H1 (cell line): ENCODE results near the gene THSD1. TPM values are rescaled to one million over a fixed set of nuclear protein-coding genes. Genes with fewer than 3 reads are reported as not detected.

Experiments used
- CTCF ChIA-PET: fragments of 300-600 bp; sonication (Branson Sonifier 250); formaldehyde crosslinking; loops from one replicate; lab custom pipeline; 2021; ENCODE audit not compliant: partially characterized antibody; lab: Charles Lee
- POLR2A ChIA-PET: fragments of 300-600 bp; sonication (Branson Sonifier 250); formaldehyde crosslinking; loops from one replicate; lab custom pipeline; 2021; ENCODE audit warnings: inconsistent platforms; ENCODE audit not compliant: partially characterized antibody; lab: Charles Lee
- DNase-seq, 2 experiments: peaks; one replicate each; pipeline versions ENCODE4 v3.0.0 to v3.0.0-alpha.2; 2010 to 2022; ENCODE audit warnings: low spot score in 2 of 2, low read depth in 1 of 2, mixed read lengths in 1 of 2
- FAIRE-seq: peaks from 2 replicates; lab custom pipeline; 2011; peaks lifted over from hg19 to GRCh38; lab: Jason Lieb, UNC
- H2AFZ ChIP-seq: 2 replicates; pipeline ENCODE4 v1.8.1; 2012; ENCODE audit warnings: low read length, inconsistent platforms
- H2AK5ac ChIP-seq: 2 replicates; pipeline ENCODE4 v1.6.1; 2013; ENCODE audit warnings: low read depth, low read length
- H2BK120ac ChIP-seq: replicated peaks from 2 replicates; pipeline ENCODE3; 2013; ENCODE audit warnings: low read depth, low read length, inconsistent platforms
- H2BK12ac ChIP-seq: 2 replicates; pipeline ENCODE4 v1.6.1; 2013; ENCODE audit warnings: low read depth, low read length
- H2BK15ac ChIP-seq: 2 replicates; pipeline ENCODE4 v1.6.1; 2013; ENCODE audit warnings: low read length
- H2BK20ac ChIP-seq: 2 replicates; pipeline ENCODE4 v1.6.1; 2013; ENCODE audit warnings: low read length
- H2BK5ac ChIP-seq: 2 replicates; pipeline ENCODE4 v1.6.1; 2013; ENCODE audit warnings: low read depth, low read length
- H3K14ac ChIP-seq: 2 replicates; pipeline ENCODE4 v1.6.1; 2013; ENCODE audit warnings: inconsistent platforms; ENCODE audit not compliant: insufficient read length
- H3K18ac ChIP-seq: 2 replicates; pipeline ENCODE4 v1.6.1; 2013; ENCODE audit warnings: low read length; ENCODE audit errors: extremely low read depth
- H3K23ac ChIP-seq: 2 replicates; pipeline ENCODE4 v1.6.1; 2013; ENCODE audit warnings: inconsistent platforms; ENCODE audit not compliant: insufficient read length
- H3K23me2 ChIP-seq: 2 replicates; pipeline ENCODE4 v1.6.1; 2013; ENCODE audit warnings: low read depth, low read length
- H3K27ac ChIP-seq: 2 replicates; pipeline ENCODE4 v1.6.1; 2011; ENCODE audit warnings: low read depth, low read length, inconsistent platforms
- H3K27me3 ChIP-seq, 4 experiments: replicated peaks in 1 of 4; 1 replicate in 1 of 4; 2 replicates in 3 of 4; pipeline versions ENCODE4 v1.6.1 to v1.8.1; 2011 to 2013; ENCODE audit warnings: low read length in 3 of 4, mild to moderate bottlenecking in 3 of 4, inconsistent platforms in 2 of 4, mixed read lengths in 2 of 4, moderate library complexity in 1 of 4; ENCODE audit not compliant: control insufficient read depth in 3 of 4, insufficient read depth in 3 of 4; ENCODE audit errors: extremely low read depth in 1 of 4
- H3K36me3 ChIP-seq, 4 experiments: 2 replicates each; pipeline versions ENCODE4 v1.6.1 to v1.8.1; 2011 to 2013; ENCODE audit warnings: mild to moderate bottlenecking in 4 of 4, low read length in 3 of 4, moderate library complexity in 2 of 4, control low read depth in 1 of 4, inconsistent platforms in 1 of 4; ENCODE audit not compliant: insufficient read depth in 4 of 4, control insufficient read depth in 2 of 4
- H3K4ac ChIP-seq: replicated peaks from 2 replicates; pipeline ENCODE3; 2013; ENCODE audit warnings: low read length, low read depth, mixed read lengths, inconsistent platforms; ENCODE audit not compliant: insufficient read length
- H3K4me1 ChIP-seq, 4 experiments: replicated peaks in 1 of 4; 1 replicate in 1 of 4; 2 replicates in 3 of 4; pipeline versions ENCODE4 v1.6.1 to v1.8.1; 2011 to 2013; ENCODE audit warnings: low read length in 3 of 4, inconsistent platforms in 2 of 4, mixed read lengths in 1 of 4; ENCODE audit not compliant: insufficient read depth in 4 of 4, control insufficient read depth in 3 of 4
- H3K4me2 ChIP-seq, 2 experiments: 2 replicates each; pipeline versions ENCODE4 v1.6.1 to v1.8.1; 2011 to 2013; ENCODE audit warnings: low read depth in 2 of 2, low read length in 2 of 2, control low read depth in 1 of 2, inconsistent platforms in 1 of 2, mild to moderate bottlenecking in 1 of 2; ENCODE audit not compliant: insufficient read depth in 1 of 2
- H3K4me3 ChIP-seq, 4 experiments: fragments of 200-600, 300-600 bp in 1 of 4; sonication (generic), shearing (Covaris generic), sonication (Bioruptor Twin) in 1 of 4; 2 replicates each; pipeline versions ENCODE4 v1.5.1 to v1.8.1; 2011 to 2016; ENCODE audit warnings: low read length in 4 of 4, low read depth in 3 of 4, control low read depth in 2 of 4, inconsistent platforms in 2 of 4, mild to moderate bottlenecking in 2 of 4, mixed read lengths in 1 of 4, moderate library complexity in 1 of 4; ENCODE audit not compliant: insufficient read depth in 2 of 4; ENCODE audit errors: extremely low read depth in 1 of 4
- H3K56ac ChIP-seq: replicated peaks from 2 replicates; pipeline ENCODE3; 2013; ENCODE audit warnings: low read depth, mild to moderate bottlenecking, mixed read lengths, low read length, inconsistent platforms; ENCODE audit not compliant: insufficient read length
- H3K79me1 ChIP-seq: 2 replicates; pipeline ENCODE4 v1.6.1; 2013; ENCODE audit warnings: low read depth, low read length, control low read depth
- H3K79me2 ChIP-seq, 2 experiments: 2 replicates each; pipeline versions ENCODE4 v1.6.1 to v1.8.1; 2012 to 2013; ENCODE audit warnings: low read length in 2 of 2, mild to moderate bottlenecking in 2 of 2, inconsistent platforms in 1 of 2; ENCODE audit not compliant: insufficient read depth in 2 of 2, control insufficient read depth in 1 of 2
- H3K9ac ChIP-seq, 4 experiments: replicated peaks in 1 of 4; 1 replicate in 1 of 4; 2 replicates in 3 of 4; pipeline versions ENCODE4 v1.6.1 to v1.8.1; 2011 to 2013; ENCODE audit warnings: low read depth in 3 of 4, low read length in 3 of 4, control low read depth in 2 of 4, mild to moderate bottlenecking in 2 of 4, moderate library complexity in 2 of 4, inconsistent platforms in 1 of 4; ENCODE audit errors: extremely low read depth in 1 of 4
- H3K9me3 ChIP-seq, 2 experiments: 2 replicates each; pipeline versions ENCODE4 v1.6.1 to v1.8.1; 2012 to 2013; ENCODE audit warnings: mild to moderate bottlenecking in 2 of 2, moderate library complexity in 2 of 2, control low read depth in 1 of 2, inconsistent platforms in 1 of 2, low read depth in 1 of 2, low read length in 1 of 2, mixed read lengths in 1 of 2; ENCODE audit not compliant: insufficient read depth in 2 of 2
- H4K20me1 ChIP-seq, 2 experiments: replicated peaks in 1 of 2; 2 replicates each; pipeline versions ENCODE3 to v1.8.1; 2011 to 2013; ENCODE audit warnings: inconsistent platforms in 2 of 2, low read length in 2 of 2, mild to moderate bottlenecking in 1 of 2; ENCODE audit not compliant: insufficient read depth in 2 of 2, control insufficient read depth in 1 of 2
- H4K5ac ChIP-seq: 2 replicates; pipeline ENCODE4 v1.6.1; 2013; ENCODE audit warnings: low read length, low read depth, mixed read lengths, inconsistent platforms; ENCODE audit not compliant: insufficient read length
- H4K8ac ChIP-seq: 2 replicates; pipeline ENCODE4 v1.8.0; 2013; ENCODE audit warnings: mild to moderate bottlenecking, moderate library complexity, low read length, inconsistent platforms; ENCODE audit not compliant: insufficient read depth; ENCODE audit errors: extremely low read depth
- H4K91ac ChIP-seq: replicated peaks from 2 replicates; pipeline ENCODE3; 2013; ENCODE audit warnings: low read length, mixed read lengths, inconsistent platforms; ENCODE audit not compliant: insufficient read length
- CBX5 ChIP-seq: fragments of 300-800, 300-1000 bp; sonication (generic); IDR thresholded peaks from 2 replicates; pipeline ENCODE4 v1.7.1; 2016; ENCODE audit warnings: antibody characterized with exemption, low read length, low read depth
- CBX8 ChIP-seq: fragments of 300-800, 300-1000 bp; sonication (generic); IDR thresholded peaks from 2 replicates; pipeline ENCODE4 v1.7.1; 2016; ENCODE audit warnings: low read depth, low read length, borderline replicate concordance
- CHD2 ChIP-seq: IDR thresholded peaks from 2 replicates; pipeline ENCODE4 v1.6.1; 2012; ENCODE audit warnings: low read length, improper control_type of control experiment
- EZH2 ChIP-seq: fragments of 200-600 bp; sonication (generic); IDR thresholded peaks from 2 replicates; pipeline ENCODE4 v1.7.1; 2012; ENCODE audit warnings: low read depth, mild to moderate bottlenecking, moderate library complexity, low read length, inconsistent platforms; ENCODE audit not compliant: severe bottlenecking
- FOSL1 ChIP-seq: IDR thresholded peaks from 2 replicates; pipeline ENCODE4 v1.6.1; 2011; ENCODE audit warnings: mild to moderate bottlenecking, low read depth, low read length, moderate library complexity; ENCODE audit not compliant: insufficient read depth
- HDAC6 ChIP-seq: IDR thresholded peaks from one replicate; pipeline ENCODE4 v1.7.1; 2012; ENCODE audit warnings: low read depth, mild to moderate bottlenecking, inconsistent platforms, low read length, moderate library complexity
- KDM5A ChIP-seq: fragments of 200-600 bp; IDR thresholded peaks from 2 replicates; pipeline ENCODE4 v1.7.1; 2012; ENCODE audit warnings: mild to moderate bottlenecking, low read length, inconsistent platforms, mixed read lengths
- PHF8 ChIP-seq: fragments of 200-600 bp; sonication (generic); conservative IDR thresholded peaks from 2 replicates; pipeline ENCODE4 v1.7.1; 2012; ENCODE audit warnings: low read depth, mild to moderate bottlenecking, inconsistent platforms, low read length, moderate library complexity
- POLR2AphosphoS5 ChIP-seq: IDR thresholded peaks from 2 replicates; pipeline ENCODE4 v1.6.1; 2011; ENCODE audit warnings: low read depth, low read length
- POU5F1 ChIP-seq: IDR thresholded peaks from 2 replicates; pipeline ENCODE4 v1.6.1; 2011; ENCODE audit warnings: low read depth, mild to moderate bottlenecking, low read length, moderate library complexity
- RXRA ChIP-seq: IDR thresholded peaks from 2 replicates; pipeline ENCODE4 v1.6.1; 2011; ENCODE audit warnings: low read depth, mild to moderate bottlenecking, low read length, moderate library complexity; ENCODE audit not compliant: insufficient read depth
- SIN3A ChIP-seq, 2 experiments: IDR thresholded peaks in 1 of 2; conservative IDR thresholded peaks in 1 of 2; 2 replicates each; pipeline ENCODE4 v1.6.1; 2011 to 2012; ENCODE audit warnings: low read length in 2 of 2, improper control_type of control experiment in 1 of 2, low read depth in 1 of 2, mild to moderate bottlenecking in 1 of 2
- YY1 ChIP-seq: IDR thresholded peaks from 2 replicates; pipeline ENCODE4 v1.6.1; 2011; ENCODE audit warnings: low read depth, mild to moderate bottlenecking, low read length
- WGBS, 2 experiments: shearing (Covaris generic) in 1 of 2; methylation state at CpG; one replicate each; pipeline versions ENCODE4 v1.1.6 to v1.1.7; 2013 to 2015; ENCODE audit warnings: low lambda C conversion rate in 2 of 2, mixed read lengths in 2 of 2, inconsistent platforms in 1 of 2, low coverage in 1 of 2, missing lambda C conversion rate in 1 of 2; ENCODE audit not compliant: insufficient replicate concordance in 2 of 2, insufficient coverage in 1 of 2, insufficient read length in 1 of 2; ENCODE audit errors: extremely low coverage in 1 of 2, missing lambda C conversion rate in 1 of 2; 5-methylcytosine and 5-hydroxymethylcytosine counted together
- polyA plus RNA-seq, 7 experiments: library from polyadenylated mRNA; depleted of rRNA in 3 of 7; stranded (reverse) in 5 of 7; unstranded in 2 of 7; fragments of >200 nt in 5 of 7; fragments of 200-250 nt in 2 of 7; gene quantifications; 1 replicate in 5 of 7; 2 replicates in 1 of 7; 4 replicates in 1 of 7; pipeline versions ENCODE4 v1.2.1 to v1.2.3, GENCODE V29; 2011 to 2013; ENCODE audit warnings: missing spikeins in 2 of 7, mixed read lengths in 2 of 7
- total RNA-seq: library from RNA; stranded (reverse); fragmentation: NEBNext Ultra II Directional; extraction: Animal tissue kit (Norgen Biotek cat#: 25700); gene quantifications from 2 replicates; pipeline ENCODE4 v1.2.1, GENCODE V29; 2021

Gene THSD1
- total and polyA plus RNA-seq, 2 of the 8 experiments (the other 6 are each of a cell fraction or from before 2014, with no cell fraction given), result 0.17 to 0.35 TPM

DNA sequence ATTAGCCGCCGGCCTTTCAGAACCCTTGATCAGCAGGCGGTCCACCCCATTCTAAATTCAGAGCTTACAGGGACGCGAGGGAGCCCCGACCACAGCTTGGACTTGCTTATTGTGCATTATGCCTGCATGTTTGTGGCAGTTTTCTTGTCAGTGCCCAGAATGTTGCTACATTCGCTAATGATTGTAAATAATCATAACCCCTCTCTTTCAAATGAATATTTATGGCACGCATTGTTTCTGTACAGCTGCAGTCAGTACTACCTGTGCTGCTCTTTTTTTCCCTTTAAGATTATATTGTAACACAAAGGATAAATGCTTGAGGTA lies 44.8 kb upstream of the THSD1 start:
- peaks cover 7% of the 10 kb centered on the region for H3K79me1 ChIP-seq
- H2BK15ac ChIP-seq, result no peak overlapping the region
- peaks cover 2 to 6% (median 3%) of the 10 kb centered on the region in 4 experiments; a peak in 3 of 7 replicates for H3K4me1 ChIP-seq
- H2AFZ ChIP-seq, result 0 out of 2 replicates have a peak overlapping the region, but pooled peaks have one; percentile 92
- H4K8ac ChIP-seq, result no peak overlapping the region
- no peak overlapping the region for H2AK5ac ChIP-seq
- H3K23me2 ChIP-seq, result peaks cover 9% of the 10 kb centered on the region
- H3K27me3 ChIP-seq, result no peaks in the 10 kb centered on the region
- H4K5ac ChIP-seq, result no peak overlapping the region
- DNase-seq (no peak), FAIRE-seq (no peak)
- peak overlapping the region in 1 of 4 experiments; percentile 92; a peak in 5 of 8 replicates for H3K4me3 ChIP-seq
- H3K14ac ChIP-seq, result no peak overlapping the region
- no peak for TF ChIP-seq CBX8
- TF ChIP-seq POU5F1, result no peak
- TF ChIP-seq KDM5A, result no peak
- no peak for TF ChIP-seq PHF8
- no peak for TF ChIP-seq CHD2
- TF ChIP-seq POLR2AphosphoS5, result no peak
- no peak for TF ChIP-seq SIN3A (conservative IDR thresholded peaks at IDR 0.05 in 1 of 2, IDR thresholded peaks at IDR 0.05 in 1 of 2; ENCODE audit: low read depth in 1 of 2, low read length in 2 of 2)
- TF ChIP-seq EZH2, result no peak
- no peak for TF ChIP-seq HDAC6
- no peak for TF ChIP-seq RXRA
- TF ChIP-seq YY1, result no peak
- no peak for TF ChIP-seq CBX5
- TF ChIP-seq FOSL1, result no peak
- no peak overlapping the region for H2BK20ac ChIP-seq
- H3K56ac ChIP-seq, result no peak overlapping the region
- H3K79me2 ChIP-seq, result peaks cover 0 to 28% of the 10 kb centered on the region in 2 experiments; a peak in 2 of 4 replicates
- H2BK5ac ChIP-seq, result no peak overlapping the region
- no peaks in the 10 kb centered on the region for H3K36me3 ChIP-seq
- H3K9me3 ChIP-seq, result no peaks in the 10 kb centered on the region
- ChIA-PET POLR2A (interaction anchor here (0.6 to 2.0 kb wide), 4 partner anchors 12 to 256 kb away, joined by 3 to 11 read pairs (median 6); partner anchors contain the start of gene SUGT1), CTCF (interaction anchor here (0.6 to 3.3 kb wide), 29 partner anchors 9 to 558 kb away, joined by 3 to 18 read pairs (median 4); partner anchors contain the start of gene NEK3)
- 13% methylated on average over 8 of the region's 8 CpGs; no CpG with 5 or more reads in 1 of the 2 experiments for WGBS, 2 experiments
- no peak overlapping the region for H2BK120ac ChIP-seq
- H3K27ac ChIP-seq, result no peak overlapping the region
- peaks cover 0 to 6% of the 10 kb centered on the region in 2 experiments for H4K20me1 ChIP-seq
- H3K4ac ChIP-seq, result no peak overlapping the region
- H3K23ac ChIP-seq, result no peak overlapping the region
- no peak overlapping the region for H4K91ac ChIP-seq
- H3K18ac ChIP-seq, result no peak overlapping the region
- no peak overlapping the region for H3K9ac ChIP-seq
- peak overlapping the region in 1 of 2 experiments; percentile 62; a peak in 3 of 4 replicates for H3K4me2 ChIP-seq
- no peak overlapping the region for H2BK12ac ChIP-seq
